Peyer's patch (tissue), 4 donors: ENCODE results near the gene ATP2B2. TPM values are rescaled to one million over a fixed set of nuclear protein-coding genes. Genes with fewer than 3 reads are reported as not detected.

ENCODE experiments used
- DNase-seq, 3 donors: peaks; one replicate each; pipeline ENCODE4 v3.0.0-alpha.2; 2017 to 2019
- H3K27ac ChIP-seq, 4 donors: fragments of 200-600 bp; sonication (generic); one replicate each; pipeline ENCODE4 v1.5.1; 2016 to 2019
- H3K27me3 ChIP-seq, 2 donors: fragments of 200-600 bp; sonication (generic); one replicate each; pipeline ENCODE4 v1.5.1; 2019
- H3K36me3 ChIP-seq, 3 donors: fragments of 200-600 bp; sonication (generic); one replicate each; pipeline ENCODE4 v1.5.1; 2016 to 2019
- H3K4me1 ChIP-seq, 4 donors: fragments of 200-600 bp; sonication (generic); one replicate each; pipeline ENCODE4 v1.5.1; 2016 to 2019
- H3K4me3 ChIP-seq, 4 donors: fragments of 200-600 bp; sonication (generic); 1 replicate in 3 of 4; 2 replicates in 1 of 4; pipeline ENCODE4 v1.5.1; 2016 to 2019; ENCODE audit warnings: mild to moderate bottlenecking in 1 of 4
- H3K9me3 ChIP-seq, 4 donors: fragments of 200-600 bp; sonication (generic); one replicate each; pipeline ENCODE4 v1.5.1; 2016 to 2019; ENCODE audit warnings: mild to moderate bottlenecking in 1 of 4
- CTCF ChIP-seq, 6 experiments: fragments of 450-650 bp in 4 of 6; fragments of 200-600 bp in 2 of 6; sonication (generic) in 1 of 6; IDR thresholded peaks; one replicate each; pipeline ENCODE4 v1.5.1; 2017 to 2019; ENCODE audit warnings: antibody characterized with exemption in 6 of 6, mild to moderate bottlenecking in 3 of 6, moderate library complexity in 1 of 6
- POLR2A ChIP-seq, 2 donors: fragments of 450-650 bp; IDR thresholded peaks; one replicate each; pipeline ENCODE4 v1.5.1; 2017; ENCODE audit warnings: antibody characterized with exemption in 2 of 2, mild to moderate bottlenecking in 2 of 2, moderate library complexity in 2 of 2
- total RNA-seq, 4 donors: library from RNA; depleted of rRNA; stranded (reverse); fragments of >200 nt; gene quantifications; one replicate each; pipeline ENCODE4 v1.1.0, GENCODE V29; 2016

Gene ATP2B2
- total RNA-seq, 4 donors from 2014 or later, result not detected

GRCh38 chr3:10447110-10447509, 58.3 kb downstream of the ATP2B2 start:
- no peaks in the 10 kb centered on the region for H3K36me3 ChIP-seq
- no peaks in the 10 kb centered on the region for H3K9me3 ChIP-seq
- DNase-seq, result no peak
- H3K4me3 ChIP-seq, result no peak overlapping the region
- no peak overlapping the region for H3K27ac ChIP-seq
- TF ChIP-seq CTCF (IDR thresholded peaks at IDR 0.05), result no peak
- TF ChIP-seq POLR2A (IDR thresholded peaks at IDR 0.05), result no peak
- H3K27me3 ChIP-seq, result no peaks in the 10 kb centered on the region
- no peaks in the 10 kb centered on the region for H3K4me1 ChIP-seq

- no peak overlapping the region for H3K27ac ChIP-seq
- no peaks in the 10 kb centered on the region for H3K4me1 ChIP-seq
- H3K27me3 ChIP-seq, result no peaks in the 10 kb centered on the region
- H3K4me3 ChIP-seq, result no peak overlapping the region
- H3K36me3 ChIP-seq, result no peaks in the 10 kb centered on the region
- peak in 1 of 3 donors; percentile 8 for DNase-seq
- TF ChIP-seq CTCF (IDR thresholded peaks at IDR 0.05) (no peak), POLR2A (IDR thresholded peaks at IDR 0.05) (no peak)
- H3K9me3 ChIP-seq, result no peaks in the 10 kb centered on the region
Measured at GRCh38 chr3:10445561-10446175, 59.7 kb downstream of the ATP2B2 start.

- Histone ChIP-seq H3K27ac (no peak overlapping the region), H3K27me3 (no peaks in the 10 kb centered on the region), H3K9me3 (no peaks in the 10 kb centered on the region), H3K36me3 (no peaks in the 10 kb centered on the region), H3K4me1 (no peaks in the 10 kb centered on the region), H3K4me3 (no peak overlapping the region)
- DNase-seq, result peak in 1 of 3 donors; percentile 11
- TF ChIP-seq POLR2A (IDR thresholded peaks at IDR 0.05), result no peak
- TF ChIP-seq CTCF (IDR thresholded peaks at IDR 0.05), result no peak
Measured at GRCh38 chr3:10444511-10444910, 60.9 kb downstream of the ATP2B2 start.

- DNase-seq, result no peak
- no peak for TF ChIP-seq CTCF (IDR thresholded peaks at IDR 0.05)
- no peak for TF ChIP-seq POLR2A (IDR thresholded peaks at IDR 0.05)
- H3K27ac ChIP-seq, result no peak overlapping the region
- H3K27me3 ChIP-seq, result no peaks in the 10 kb centered on the region
- H3K36me3 ChIP-seq, result no peaks in the 10 kb centered on the region
- no peak overlapping the region for H3K4me3 ChIP-seq
- no peaks in the 10 kb centered on the region for H3K9me3 ChIP-seq
- no peaks in the 10 kb centered on the region for H3K4me1 ChIP-seq
Measured at GRCh38 chr3:10444110-10444429, 61.3 kb downstream of the ATP2B2 start.

- no peaks in the 10 kb centered on the region for H3K4me1 ChIP-seq
- no peak overlapping the region for H3K27ac ChIP-seq
- H3K4me3 ChIP-seq, result no peak overlapping the region
- H3K36me3 ChIP-seq, result no peaks in the 10 kb centered on the region
- no peak for TF ChIP-seq POLR2A (IDR thresholded peaks at IDR 0.05)
- TF ChIP-seq CTCF (IDR thresholded peaks at IDR 0.05), result no peak
- H3K27me3 ChIP-seq, result no peaks in the 10 kb centered on the region
- H3K9me3 ChIP-seq, result no peaks in the 10 kb centered on the region
- peak in 1 of 3 donors; percentile 16 for DNase-seq
Measured at GRCh38 chr3:10443272-10444109, 61.9 kb downstream of the ATP2B2 start.
